Measurements from ENCODE around the gene ARHGAP15.

Gene ARHGAP15

GRCh38 chr2:143764706-143765105 is 635.5 kb downstream of the ARHGAP15 start:
- TF ChIP-seq CTCF (IDR thresholded peaks at IDR 0.05; ENCODE audit: insufficient read depth, low read length) = no peak
- TF ChIP-seq, protein P1, sequence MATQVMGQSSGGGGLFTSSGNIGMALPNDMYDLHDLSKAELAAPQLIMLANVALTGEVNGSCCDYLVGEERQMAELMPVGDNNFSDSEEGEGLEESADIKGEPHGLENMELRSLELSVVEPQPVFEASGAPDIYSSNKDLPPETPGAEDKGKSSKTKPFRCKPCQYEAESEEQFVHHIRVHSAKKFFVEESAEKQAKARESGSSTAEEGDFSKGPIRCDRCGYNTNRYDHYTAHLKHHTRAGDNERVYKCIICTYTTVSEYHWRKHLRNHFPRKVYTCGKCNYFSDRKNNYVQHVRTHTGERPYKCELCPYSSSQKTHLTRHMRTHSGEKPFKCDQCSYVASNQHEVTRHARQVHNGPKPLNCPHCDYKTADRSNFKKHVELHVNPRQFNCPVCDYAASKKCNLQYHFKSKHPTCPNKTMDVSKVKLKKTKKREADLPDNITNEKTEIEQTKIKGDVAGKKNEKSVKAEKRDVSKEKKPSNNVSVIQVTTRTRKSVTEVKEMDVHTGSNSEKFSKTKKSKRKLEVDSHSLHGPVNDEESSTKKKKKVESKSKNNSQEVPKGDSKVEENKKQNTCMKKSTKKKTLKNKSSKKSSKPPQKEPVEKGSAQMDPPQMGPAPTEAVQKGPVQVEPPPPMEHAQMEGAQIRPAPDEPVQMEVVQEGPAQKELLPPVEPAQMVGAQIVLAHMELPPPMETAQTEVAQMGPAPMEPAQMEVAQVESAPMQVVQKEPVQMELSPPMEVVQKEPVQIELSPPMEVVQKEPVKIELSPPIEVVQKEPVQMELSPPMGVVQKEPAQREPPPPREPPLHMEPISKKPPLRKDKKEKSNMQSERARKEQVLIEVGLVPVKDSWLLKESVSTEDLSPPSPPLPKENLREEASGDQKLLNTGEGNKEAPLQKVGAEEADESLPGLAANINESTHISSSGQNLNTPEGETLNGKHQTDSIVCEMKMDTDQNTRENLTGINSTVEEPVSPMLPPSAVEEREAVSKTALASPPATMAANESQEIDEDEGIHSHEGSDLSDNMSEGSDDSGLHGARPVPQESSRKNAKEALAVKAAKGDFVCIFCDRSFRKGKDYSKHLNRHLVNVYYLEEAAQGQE (IDR thresholded peaks at IDR 0.05; ENCODE audit: insufficient replicate concordance, low read depth) = no peak
- TF ChIP-seq SPI1 (IDR thresholded peaks at IDR 0.05; ENCODE audit: borderline replicate concordance, low read depth) = no peak
- no peak for TF ChIP-seq GABPA (IDR thresholded peaks at IDR 0.05; ENCODE audit: low read depth)
- no peak for TF ChIP-seq POLR2AphosphoS5 (IDR thresholded peaks at IDR 0.05; ENCODE audit: low read depth)
- no peaks in the 10 kb centered on the region for H3K27me3 ChIP-seq (ENCODE audit: insufficient read depth, poor library complexity, severe bottlenecking)
- H3K27ac ChIP-seq (replicated peaks) = no peak overlapping the region
- H3K4me3 ChIP-seq (replicated peaks; ENCODE audit: insufficient read depth, low read length) = no peak overlapping the region
- no peak for DNase-seq (ENCODE audit: low read depth in 1 of 2, low spot score in 1 of 2)

- TF ChIP-seq CTCF (IDR thresholded peaks at IDR 0.05; ENCODE audit: insufficient read depth, low read length) (no peak), POLR2AphosphoS5 (IDR thresholded peaks at IDR 0.05; ENCODE audit: low read depth) (no peak), GABPA (IDR thresholded peaks at IDR 0.05; ENCODE audit: low read depth) (no peak), SPI1 (IDR thresholded peaks at IDR 0.05; ENCODE audit: borderline replicate concordance, low read depth) (no peak)
- TF ChIP-seq, protein P1 (IDR thresholded peaks at IDR 0.05; ENCODE audit: insufficient replicate concordance, low read depth) = no peak
- DNase-seq (ENCODE audit: low read depth in 1 of 2, low spot score in 1 of 2) = no peak
- no peak overlapping the region for H3K4me3 ChIP-seq (replicated peaks; ENCODE audit: insufficient read depth, low read length)
- H3K27ac ChIP-seq (replicated peaks) = no peak overlapping the region
- no peaks in the 10 kb centered on the region for H3K27me3 ChIP-seq (ENCODE audit: insufficient read depth, poor library complexity, severe bottlenecking)
These were observed 639.8 kb downstream of the ARHGAP15 start for GRCh38 chr2:143768991-143769390.

DNA sequence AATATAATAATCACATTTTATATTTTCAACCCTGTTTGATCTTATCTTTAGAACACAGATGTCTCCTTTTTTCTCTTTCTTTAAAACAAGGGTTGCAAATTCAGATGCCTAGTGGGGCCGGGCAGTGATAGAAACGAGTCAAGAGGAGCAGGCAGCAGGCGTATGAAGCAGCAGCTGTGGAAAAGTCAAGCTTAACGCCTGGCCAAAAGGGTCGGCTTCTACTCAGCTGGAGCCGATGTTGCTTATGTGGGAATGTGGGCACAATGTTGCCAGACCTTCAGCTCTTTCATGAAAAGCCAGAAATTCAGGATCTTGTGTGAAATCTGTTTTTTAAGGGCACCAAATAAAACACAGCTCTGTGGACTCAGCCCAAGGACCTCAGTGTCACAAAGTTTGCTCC is 642.7 kb downstream of the ARHGAP15 start:
- no peak for DNase-seq (ENCODE audit: low read depth in 1 of 2, low spot score in 1 of 2)
- no peak overlapping the region for H3K27ac ChIP-seq (replicated peaks)
- no peak for TF ChIP-seq GABPA (IDR thresholded peaks at IDR 0.05; ENCODE audit: low read depth)
- TF ChIP-seq, protein P1 (IDR thresholded peaks at IDR 0.05; ENCODE audit: insufficient replicate concordance, low read depth) = no peak
- no peak for TF ChIP-seq POLR2AphosphoS5 (IDR thresholded peaks at IDR 0.05; ENCODE audit: low read depth)
- no peak for TF ChIP-seq SPI1 (IDR thresholded peaks at IDR 0.05; ENCODE audit: borderline replicate concordance, low read depth)
- no peak for TF ChIP-seq CTCF (IDR thresholded peaks at IDR 0.05; ENCODE audit: insufficient read depth, low read length)
- H3K27me3 ChIP-seq (ENCODE audit: insufficient read depth, poor library complexity, severe bottlenecking) = no peaks in the 10 kb centered on the region
- no peak overlapping the region for H3K4me3 ChIP-seq (replicated peaks; ENCODE audit: insufficient read depth, low read length)

All from HL-60 (cell line).